CD4-positive, alpha-beta T cell treated with Interleukin-17A for 4 hours (primary cell): Measurements from ENCODE around the gene TRUB2.

ENCODE experiments used
- DNase-seq: peaks from one replicate; pipeline ENCODE4 v3.0.0-alpha.2; 2020; ENCODE audit warnings: mixed read lengths

The TRUB2 gene

GRCh38 chr9:128322404-128323211 is at the start of gene TRUB2, which contains the start of gene COQ4:
Gene TRUB2, minus strand, starts transcription at chr9:128322447. Its CDS starts 39 bp downstream, at chr9:128322408.
Gene COQ4, plus strand, starts transcription at chr9:128322839. Its CDS starts 20 bp downstream, at chr9:128322859.
- peak; percentile 95 for DNase-seq

- no peak for DNase-seq
Measured at GRCh38 chr9:128371630-128372117, 49.4 kb upstream of the TRUB2 start.

GRCh38 chr9:128370752-128371629 is 48.7 kb upstream of the TRUB2 start, which contains the start of gene URM1:
Gene URM1, plus strand, starts transcription at chr9:128371374. Its CDS starts 7 bp downstream, at chr9:128371381.
- DNase-seq: peak; percentile 96

GRCh38 chr9:128370367-128370751 is 48.1 kb upstream of the TRUB2 start:
- DNase-seq: no peak

- no peak for DNase-seq
Measured at GRCh38 chr9:128369024-128369706, 46.9 kb upstream of the TRUB2 start.

GRCh38 chr9:128365525-128365924 is 43.3 kb upstream of the TRUB2 start:
- DNase-seq: no peak

- DNase-seq: no peak
Measured at GRCh38 chr9:128362774-128363173, 40.5 kb upstream of the TRUB2 start.

- DNase-seq: peak; percentile 79
Measured at GRCh38 chr9:128361986-128362646, 39.9 kb upstream of the TRUB2 start.

- no peak for DNase-seq
Measured at GRCh38 chr9:128361296-128361985, 39.2 kb upstream of the TRUB2 start.

GRCh38 chr9:128360826-128361225 is 38.6 kb upstream of the TRUB2 start:
- no peak for DNase-seq

GRCh38 chr9:128358861-128359260 is 36.6 kb upstream of the TRUB2 start:
- DNase-seq: no peak

GRCh38 chr9:128358090-128358489 is 35.8 kb upstream of the TRUB2 start:
- DNase-seq: no peak

GRCh38 chr9:128355451-128355850 is 33.2 kb upstream of the TRUB2 start:
- DNase-seq: no peak

- DNase-seq: no peak
Measured at GRCh38 chr9:128349772-128350171, 27.5 kb upstream of the TRUB2 start.

- DNase-seq: no peak
Measured at GRCh38 chr9:128349125-128349524, 26.9 kb upstream of the TRUB2 start.

- DNase-seq: no peak
Measured at GRCh38 chr9:128344931-128345605, 22.8 kb upstream of the TRUB2 start.

- DNase-seq: no peak
Measured at GRCh38 chr9:128343855-128344254, 21.6 kb upstream of the TRUB2 start.

GRCh38 chr9:128342971-128343680 is 20.9 kb upstream of the TRUB2 start:
- no peak for DNase-seq

- DNase-seq: peak; percentile 73
Measured at GRCh38 chr9:128341435-128341849, 19.2 kb upstream of the TRUB2 start.
